ENCODE results near the gene RELA.

Gene RELA

DNA sequence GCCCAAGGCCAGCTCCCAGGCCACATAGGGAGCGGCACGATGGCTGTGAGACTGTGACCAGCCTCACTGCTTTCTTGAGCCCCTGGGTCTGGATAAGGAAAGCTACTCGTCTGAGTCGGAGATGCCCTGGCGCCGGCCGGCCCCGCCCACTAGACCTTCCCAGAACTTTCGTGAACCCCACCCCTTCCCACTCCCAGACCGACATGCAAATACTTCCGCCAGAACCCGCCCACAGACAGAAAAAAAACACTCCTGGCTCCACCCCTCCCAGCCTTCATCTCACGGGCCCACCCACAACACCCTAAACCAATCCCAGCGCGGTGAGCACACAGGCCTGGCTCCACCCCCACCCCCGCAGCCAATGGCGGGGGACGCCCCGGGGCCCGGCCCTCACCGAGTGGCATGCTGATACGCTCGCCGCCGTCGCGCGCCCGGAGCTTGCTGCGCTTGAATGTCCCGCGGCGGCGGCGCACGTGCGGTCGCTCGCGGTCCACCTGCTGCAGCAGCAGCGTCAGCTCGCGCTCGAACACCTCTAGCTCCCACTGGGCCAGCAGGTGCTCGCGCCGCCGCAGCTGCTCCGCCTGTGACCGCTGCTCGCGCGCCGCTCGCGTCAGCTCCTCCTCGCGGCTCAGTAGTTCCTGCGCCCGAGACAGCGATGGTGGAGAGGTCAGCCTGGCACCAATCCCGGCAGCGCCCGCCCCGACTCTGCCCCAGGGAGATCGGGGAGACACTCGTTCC lies 55.7 kb downstream of the RELA start:
- TF ChIP-seq, protein P1, sequence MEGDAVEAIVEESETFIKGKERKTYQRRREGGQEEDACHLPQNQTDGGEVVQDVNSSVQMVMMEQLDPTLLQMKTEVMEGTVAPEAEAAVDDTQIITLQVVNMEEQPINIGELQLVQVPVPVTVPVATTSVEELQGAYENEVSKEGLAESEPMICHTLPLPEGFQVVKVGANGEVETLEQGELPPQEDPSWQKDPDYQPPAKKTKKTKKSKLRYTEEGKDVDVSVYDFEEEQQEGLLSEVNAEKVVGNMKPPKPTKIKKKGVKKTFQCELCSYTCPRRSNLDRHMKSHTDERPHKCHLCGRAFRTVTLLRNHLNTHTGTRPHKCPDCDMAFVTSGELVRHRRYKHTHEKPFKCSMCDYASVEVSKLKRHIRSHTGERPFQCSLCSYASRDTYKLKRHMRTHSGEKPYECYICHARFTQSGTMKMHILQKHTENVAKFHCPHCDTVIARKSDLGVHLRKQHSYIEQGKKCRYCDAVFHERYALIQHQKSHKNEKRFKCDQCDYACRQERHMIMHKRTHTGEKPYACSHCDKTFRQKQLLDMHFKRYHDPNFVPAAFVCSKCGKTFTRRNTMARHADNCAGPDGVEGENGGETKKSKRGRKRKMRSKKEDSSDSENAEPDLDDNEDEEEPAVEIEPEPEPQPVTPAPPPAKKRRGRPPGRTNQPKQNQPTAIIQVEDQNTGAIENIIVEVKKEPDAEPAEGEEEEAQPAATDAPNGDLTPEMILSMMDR (IDR thresholded peaks at IDR 0.05; ENCODE audit: extremely low read depth, missing control alignments): no peak
- DNase-seq (ENCODE audit: low spot score): peak; percentile 22

DNA sequence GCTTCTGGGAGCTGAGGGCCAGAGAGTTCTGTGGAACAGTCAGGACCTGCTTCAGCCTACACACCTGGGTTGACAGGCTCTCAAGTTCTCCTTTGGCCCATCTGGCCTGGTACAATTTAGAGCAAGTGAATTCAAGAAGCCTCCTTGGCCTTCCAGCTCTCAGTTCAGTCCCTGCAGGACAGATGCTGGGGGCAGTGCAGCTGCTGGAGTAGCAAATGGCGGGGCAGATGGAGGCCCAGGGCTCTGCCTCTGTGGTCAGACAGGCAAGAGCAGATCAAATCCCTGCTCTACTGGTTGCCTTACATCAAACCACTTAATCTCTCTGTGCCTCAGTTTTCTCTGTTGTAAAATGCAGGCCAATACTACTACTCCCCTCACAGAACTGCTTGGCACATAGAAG lies 58.5 kb downstream of the RELA start:
- TF ChIP-seq, protein P1 (IDR thresholded peaks at IDR 0.05; ENCODE audit: extremely low read depth, missing control alignments): no peak
- no peak for DNase-seq (ENCODE audit: low spot score)
